Measurements from ENCODE around the gene SEMA3E. TPM values are rescaled to one million over a fixed set of nuclear protein-coding genes. Genes with fewer than 3 reads are reported as not detected.

SEMA3E gene
- total RNA-seq, 2 donors from 2014 or later: 3.4 to 15.2 TPM

- ATAC-seq (ENCODE audit: insufficient number of reproducible peaks, low FRiP score, low read depth): no peak
- H3K36me3 ChIP-seq: no peaks in the 10 kb centered on the region
- H3K27me3 ChIP-seq (replicated peaks; ENCODE audit: insufficient read depth): no peaks in the 10 kb centered on the region
- DNase-seq (ENCODE audit: low spot score): no peak
- TF ChIP-seq CTCF (IDR thresholded peaks at IDR 0.05): no peak
- H3K4me3 ChIP-seq: no peak overlapping the region
- H3K9me3 ChIP-seq: peaks cover 1% of the 10 kb centered on the region
- no peak overlapping the region for H3K27ac ChIP-seq
- no peaks in the 10 kb centered on the region for H3K4me1 ChIP-seq (ENCODE audit: control insufficient read depth in 1 of 2, low read depth in 2 of 2)
Measured at GRCh38 chr7:83355143-83355542, 293.8 kb downstream of the SEMA3E start.

- no peak for DNase-seq (ENCODE audit: low spot score)
- ATAC-seq (ENCODE audit: insufficient number of reproducible peaks, low FRiP score, low read depth): no peak
- Histone ChIP-seq H3K36me3 (no peaks in the 10 kb centered on the region), H3K4me3 (no peak overlapping the region), H3K9me3 (peaks cover 2% of the 10 kb centered on the region), H3K4me1 (ENCODE audit: control insufficient read depth in 1 of 2, low read depth in 2 of 2) (no peaks in the 10 kb centered on the region), H3K27me3 (replicated peaks; ENCODE audit: insufficient read depth) (no peaks in the 10 kb centered on the region), H3K27ac (no peak overlapping the region)
- no peak for TF ChIP-seq CTCF (IDR thresholded peaks at IDR 0.05)
Measured at GRCh38 chr7:83347945-83348444, 300.9 kb downstream of the SEMA3E start.

GRCh38 chr7:83339907-83340306, 309.0 kb downstream of the SEMA3E start:
- no peak overlapping the region for H3K4me3 ChIP-seq
- no peak overlapping the region for H3K27ac ChIP-seq
- H3K9me3 ChIP-seq: no peaks in the 10 kb centered on the region
- DNase-seq (ENCODE audit: low spot score) (no peak), ATAC-seq (ENCODE audit: insufficient number of reproducible peaks, low FRiP score, low read depth) (no peak)
- no peaks in the 10 kb centered on the region for H3K36me3 ChIP-seq
- no peak for TF ChIP-seq CTCF (IDR thresholded peaks at IDR 0.05)
- no peaks in the 10 kb centered on the region for H3K4me1 ChIP-seq (ENCODE audit: control insufficient read depth in 1 of 2, low read depth in 2 of 2)
- no peaks in the 10 kb centered on the region for H3K27me3 ChIP-seq (replicated peaks; ENCODE audit: insufficient read depth)

GRCh38 chr7:83338277-83338950, 310.5 kb downstream of the SEMA3E start:
- no peaks in the 10 kb centered on the region for H3K36me3 ChIP-seq
- H3K9me3 ChIP-seq: no peaks in the 10 kb centered on the region
- no peaks in the 10 kb centered on the region for H3K27me3 ChIP-seq (replicated peaks; ENCODE audit: insufficient read depth)
- no peak overlapping the region for H3K4me3 ChIP-seq
- DNase-seq (ENCODE audit: low spot score) (no peak), ATAC-seq (ENCODE audit: insufficient number of reproducible peaks, low FRiP score, low read depth) (no peak)
- no peak for TF ChIP-seq CTCF (IDR thresholded peaks at IDR 0.05)
- no peaks in the 10 kb centered on the region for H3K4me1 ChIP-seq (ENCODE audit: control insufficient read depth in 1 of 2, low read depth in 2 of 2)
- no peak overlapping the region for H3K27ac ChIP-seq

GRCh38 chr7:83337050-83337449, 311.9 kb downstream of the SEMA3E start:
- no peaks in the 10 kb centered on the region for H3K36me3 ChIP-seq
- no peaks in the 10 kb centered on the region for H3K4me1 ChIP-seq (ENCODE audit: control insufficient read depth in 1 of 2, low read depth in 2 of 2)
- TF ChIP-seq CTCF (IDR thresholded peaks at IDR 0.05): no peak
- ATAC-seq (ENCODE audit: insufficient number of reproducible peaks, low FRiP score, low read depth) (no peak), DNase-seq (ENCODE audit: low spot score) (no peak)
- H3K27ac ChIP-seq: no peak overlapping the region
- no peaks in the 10 kb centered on the region for H3K9me3 ChIP-seq
- H3K27me3 ChIP-seq (replicated peaks; ENCODE audit: insufficient read depth): no peaks in the 10 kb centered on the region
- H3K4me3 ChIP-seq: no peak overlapping the region

Measured in thoracic aorta (tissue), 2 donors.